Measurements from ENCODE around the gene HS1BP3.

The HS1BP3 gene

GRCh38 chr2:20664431-20665242 lies 13.7 kb upstream of the HS1BP3 start:
- no peak for DNase-seq (ENCODE audit: low read depth in 4 of 4, low spot score in 1 of 4)

GRCh38 chr2:20664071-20664390 lies 13.1 kb upstream of the HS1BP3 start:
- no peak for DNase-seq (ENCODE audit: low read depth in 4 of 4, low spot score in 1 of 4)

- DNase-seq (ENCODE audit: low read depth in 4 of 4, low spot score in 1 of 4) = no peak
Measured at GRCh38 chr2:20663196-20664070, 12.5 kb upstream of the HS1BP3 start.

- no peak for DNase-seq (ENCODE audit: low read depth in 4 of 4, low spot score in 1 of 4)
Measured at GRCh38 chr2:20662308-20662937, 11.5 kb upstream of the HS1BP3 start.

GRCh38 chr2:20661421-20662307 lies 10.8 kb upstream of the HS1BP3 start:
- peak in 2 of 4 experiments; percentile 37 to 44 for DNase-seq (ENCODE audit: low read depth in 4 of 4, low spot score in 1 of 4)

- DNase-seq (ENCODE audit: low read depth in 4 of 4, low spot score in 1 of 4) = no peak
Measured at GRCh38 chr2:20660506-20661420, 9.9 kb upstream of the HS1BP3 start.

- DNase-seq (ENCODE audit: low read depth in 4 of 4, low spot score in 1 of 4) = no peak
Measured at GRCh38 chr2:20657522-20658235, 6.8 kb upstream of the HS1BP3 start.

GRCh38 chr2:20656561-20656960 lies 5.7 kb upstream of the HS1BP3 start:
- DNase-seq (ENCODE audit: low read depth in 4 of 4, low spot score in 1 of 4) = no peak

- DNase-seq (ENCODE audit: low read depth in 4 of 4, low spot score in 1 of 4) = no peak
Measured at GRCh38 chr2:20654535-20654813, 3.6 kb upstream of the HS1BP3 start.

GRCh38 chr2:20653695-20654534 lies 3.0 kb upstream of the HS1BP3 start:
- DNase-seq (ENCODE audit: low read depth in 4 of 4, low spot score in 1 of 4) = no peak

GRCh38 chr2:20652673-20653575 lies 2.0 kb upstream of the HS1BP3 start:
- DNase-seq (ENCODE audit: low read depth in 4 of 4, low spot score in 1 of 4) = no peak

- DNase-seq (ENCODE audit: low read depth in 4 of 4, low spot score in 1 of 4) = no peak
Measured at GRCh38 chr2:20652141-20652540, 1.2 kb upstream of the HS1BP3 start.

- no peak for DNase-seq (ENCODE audit: low read depth in 4 of 4, low spot score in 1 of 4)
Measured at GRCh38 chr2:20651731-20652099, 817 bp upstream of the HS1BP3 start.

- no peak for DNase-seq (ENCODE audit: low read depth in 4 of 4, low spot score in 1 of 4)
Measured at GRCh38 chr2:20650393-20650876, 463 bp downstream of the HS1BP3 start.

GRCh38 chr2:20649976-20650375 lies 922 bp downstream of the HS1BP3 start:
- no peak for DNase-seq (ENCODE audit: low read depth in 4 of 4, low spot score in 1 of 4)

GRCh38 chr2:20649576-20649975 lies 1.3 kb downstream of the HS1BP3 start:
- DNase-seq (ENCODE audit: low read depth in 4 of 4, low spot score in 1 of 4) = no peak

- no peak for DNase-seq (ENCODE audit: low read depth in 4 of 4, low spot score in 1 of 4)
Measured at GRCh38 chr2:20648831-20649230, 2.1 kb downstream of the HS1BP3 start.
